Measurements from ENCODE around the gene TCEAL8. TPM values are rescaled to one million over a fixed set of nuclear protein-coding genes. Genes with fewer than 3 reads are reported as not detected.
"Not testable (repeated sequence)": the region's sequence is repeated elsewhere in the genome, so short reads cannot be mapped to it uniquely, and the experiment has no call there.

TCEAL8 gene
- total and polyA plus RNA-seq, 7 donors = 49.3 to 113 (median 90.6) TPM

DNA sequence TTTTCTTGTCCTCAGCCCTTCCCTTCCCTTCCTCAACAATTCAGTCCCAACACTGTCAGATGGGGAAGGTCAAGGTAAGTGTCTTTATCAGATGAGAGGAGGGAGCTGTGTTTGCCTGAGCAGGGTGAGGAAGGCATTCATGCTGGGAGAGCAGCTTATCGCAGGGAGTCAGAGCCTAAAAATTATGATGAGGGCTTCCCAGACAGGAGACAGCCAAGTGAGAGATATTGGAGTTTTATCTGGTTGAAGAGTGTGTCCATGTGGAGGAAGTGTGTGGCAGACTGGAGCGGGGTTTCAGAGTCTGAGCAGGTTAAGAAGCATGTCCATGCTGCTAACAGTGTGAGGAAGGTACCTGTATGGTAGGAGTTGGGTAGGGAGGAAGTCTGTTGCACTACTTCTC, 21.7 kb downstream of the TCEAL8 start:
- WGBS, 2 donors = 36 to 76% methylated on average over 2 of the region's 2 CpGs
- H3K9me3 ChIP-seq = no peaks in the 10 kb centered on the region
- no peaks in the 10 kb centered on the region for H3K27me3 ChIP-seq
- no peaks in the 10 kb centered on the region for H3K36me3 ChIP-seq
- DNase-seq = no peak
- TF ChIP-seq POLR2AphosphoS5 (IDR thresholded peaks at IDR 0.05) = no peak
- H3K27ac ChIP-seq = no peak overlapping the region
- no peak overlapping the region for H3K4me3 ChIP-seq
- H3K4me1 ChIP-seq = no peaks in the 10 kb centered on the region
- intact Hi-C loops (cut with DNase I) = no loop called here

DNA sequence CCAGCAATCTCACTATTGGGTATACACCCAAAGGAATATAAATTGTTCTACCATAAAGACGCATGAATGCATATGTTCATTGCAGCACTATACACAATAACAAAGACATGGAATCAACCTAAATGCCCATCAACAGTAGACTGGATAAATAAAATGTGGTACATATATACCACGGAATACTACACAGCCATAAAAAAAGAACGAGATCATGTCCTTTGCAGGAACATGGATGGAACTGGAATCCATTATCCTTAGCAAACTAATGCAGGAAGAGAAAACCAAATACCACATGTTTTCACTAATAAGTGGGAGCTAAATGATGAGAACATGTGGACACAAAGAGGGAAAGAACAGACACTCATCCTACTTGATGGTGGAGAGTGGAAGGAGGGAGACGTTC, 29.0 kb downstream of the TCEAL8 start:
- H3K4me3 ChIP-seq; H3K9me3 ChIP-seq; H3K27ac ChIP-seq; H3K36me3 ChIP-seq; H3K4me1 ChIP-seq; intact Hi-C loops (cut with DNase I); DNase-seq; H3K27me3 ChIP-seq: not testable (repeated sequence)
- 93 to 95% methylated on average over 4 of the region's 4 CpGs for WGBS, 2 donors

DNA sequence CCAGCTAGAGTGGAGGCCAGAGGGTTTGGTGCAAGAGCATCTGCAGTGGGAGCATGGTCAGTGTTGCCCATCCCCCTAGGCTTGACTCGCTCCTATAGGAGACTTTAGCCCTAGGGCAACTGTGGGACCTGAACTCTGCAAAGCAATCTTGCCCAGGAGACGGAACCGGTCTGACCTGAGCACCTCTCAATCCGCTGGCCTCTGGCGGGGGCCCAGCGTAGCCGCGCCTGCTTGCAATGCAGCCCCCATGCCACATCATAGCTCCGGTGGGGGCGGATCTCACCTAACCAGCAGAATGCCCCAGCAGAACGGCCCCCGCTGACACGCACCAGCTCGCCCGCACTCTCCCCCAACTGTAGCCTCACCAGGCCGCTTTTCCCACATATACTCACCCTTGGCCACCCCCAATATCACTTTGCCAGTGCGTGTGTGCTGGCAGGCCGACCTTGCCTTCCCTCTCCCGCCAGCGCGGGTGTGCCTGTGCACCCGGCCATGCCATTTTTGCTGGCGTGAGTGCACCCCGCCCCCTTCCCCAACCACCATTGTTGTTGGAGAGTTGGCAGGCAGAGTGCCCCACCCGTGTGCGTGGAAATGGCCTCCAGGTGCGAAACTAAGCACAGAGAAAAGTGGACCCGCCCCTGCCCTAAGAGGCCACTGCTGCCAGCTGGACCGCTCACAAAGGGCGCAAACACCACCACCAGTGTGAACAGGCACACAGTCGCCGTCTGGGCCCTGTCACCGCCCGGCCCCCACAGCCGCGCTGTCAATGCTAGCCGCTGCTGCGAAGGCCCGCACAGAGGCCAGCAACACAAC, 34.2 kb downstream of the TCEAL8 start:
- no peak for DNase-seq
- peak overlapping the region in 1 of 4 donors; percentile 32 for H3K4me3 ChIP-seq
- H3K36me3 ChIP-seq = no peaks in the 10 kb centered on the region
- TF ChIP-seq POLR2AphosphoS5 (IDR thresholded peaks at IDR 0.05) (no peak), EP300 (IDR thresholded peaks at IDR 0.05) (no peak), POLR2A (IDR thresholded peaks at IDR 0.05) (no peak)
- TF ChIP-seq, protein P1, sequence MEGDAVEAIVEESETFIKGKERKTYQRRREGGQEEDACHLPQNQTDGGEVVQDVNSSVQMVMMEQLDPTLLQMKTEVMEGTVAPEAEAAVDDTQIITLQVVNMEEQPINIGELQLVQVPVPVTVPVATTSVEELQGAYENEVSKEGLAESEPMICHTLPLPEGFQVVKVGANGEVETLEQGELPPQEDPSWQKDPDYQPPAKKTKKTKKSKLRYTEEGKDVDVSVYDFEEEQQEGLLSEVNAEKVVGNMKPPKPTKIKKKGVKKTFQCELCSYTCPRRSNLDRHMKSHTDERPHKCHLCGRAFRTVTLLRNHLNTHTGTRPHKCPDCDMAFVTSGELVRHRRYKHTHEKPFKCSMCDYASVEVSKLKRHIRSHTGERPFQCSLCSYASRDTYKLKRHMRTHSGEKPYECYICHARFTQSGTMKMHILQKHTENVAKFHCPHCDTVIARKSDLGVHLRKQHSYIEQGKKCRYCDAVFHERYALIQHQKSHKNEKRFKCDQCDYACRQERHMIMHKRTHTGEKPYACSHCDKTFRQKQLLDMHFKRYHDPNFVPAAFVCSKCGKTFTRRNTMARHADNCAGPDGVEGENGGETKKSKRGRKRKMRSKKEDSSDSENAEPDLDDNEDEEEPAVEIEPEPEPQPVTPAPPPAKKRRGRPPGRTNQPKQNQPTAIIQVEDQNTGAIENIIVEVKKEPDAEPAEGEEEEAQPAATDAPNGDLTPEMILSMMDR (IDR thresholded peaks at IDR 0.05) = no peak
- no peak overlapping the region for H3K27ac ChIP-seq
- H3K27me3 ChIP-seq = no peaks in the 10 kb centered on the region
- no peaks in the 10 kb centered on the region for H3K4me1 ChIP-seq
- H3K9me3 ChIP-seq = no peaks in the 10 kb centered on the region
- 67 to 85% methylated on average over 39 of the region's 39 CpGs for WGBS, 2 donors
- intact Hi-C loops (cut with DNase I) = no loop called here

DNA sequence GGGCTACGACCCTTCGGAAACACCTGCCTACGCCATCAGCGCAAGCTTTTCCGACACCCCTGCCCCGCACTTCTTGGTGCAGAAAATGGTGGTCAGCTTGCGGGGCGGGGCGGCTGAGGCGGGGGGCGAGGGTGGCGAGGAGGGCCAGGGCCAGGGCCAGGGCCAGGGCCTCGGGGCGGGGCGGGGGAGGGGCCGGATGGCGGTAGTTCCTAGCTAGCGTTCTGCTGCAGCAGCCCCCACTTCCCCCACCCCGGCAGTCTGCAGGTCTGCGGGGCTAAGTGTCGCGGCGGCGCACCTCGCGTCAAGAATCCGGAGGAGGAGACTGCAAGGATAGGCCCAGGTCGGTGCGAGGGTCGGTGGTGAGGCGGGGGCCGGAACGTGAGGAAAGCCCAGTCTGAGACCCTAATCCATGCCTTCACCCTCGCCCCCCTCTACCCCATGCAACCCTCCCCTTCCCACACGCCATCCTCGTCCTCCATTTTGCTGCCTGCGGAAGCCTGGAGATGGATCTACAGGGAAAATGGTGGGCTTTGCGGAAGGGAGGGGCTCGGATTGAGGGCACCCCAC, 39.4 kb downstream of the TCEAL8 start:
- 1 to 5% methylated on average over 39 of the region's 39 CpGs for whole genome bisulfite sequencing, 2 donors
- H3K36me3 ChIP-seq = no peaks in the 10 kb centered on the region
- no peak for TF ChIP-seq POLR2AphosphoS5 (IDR thresholded peaks at IDR 0.05)
- H3K27me3 ChIP-seq = no peaks in the 10 kb centered on the region
- peak overlapping the region; percentile 90 to 96 (median 92) for H3K27ac ChIP-seq
- intact Hi-C loops (cut with DNase I) = loop anchor here (10.0 kb wide), 2 partner anchors 119 to 409 kb away; partner anchors contain the start of genes TCEAL1 and TCEAL7
- no peaks in the 10 kb centered on the region for H3K4me1 ChIP-seq
- peak; percentile 70 for DNase-seq
- H3K4me3 ChIP-seq = peak overlapping the region; percentile 81 to 85 (median 82)
- no peaks in the 10 kb centered on the region for H3K9me3 ChIP-seq

DNA sequence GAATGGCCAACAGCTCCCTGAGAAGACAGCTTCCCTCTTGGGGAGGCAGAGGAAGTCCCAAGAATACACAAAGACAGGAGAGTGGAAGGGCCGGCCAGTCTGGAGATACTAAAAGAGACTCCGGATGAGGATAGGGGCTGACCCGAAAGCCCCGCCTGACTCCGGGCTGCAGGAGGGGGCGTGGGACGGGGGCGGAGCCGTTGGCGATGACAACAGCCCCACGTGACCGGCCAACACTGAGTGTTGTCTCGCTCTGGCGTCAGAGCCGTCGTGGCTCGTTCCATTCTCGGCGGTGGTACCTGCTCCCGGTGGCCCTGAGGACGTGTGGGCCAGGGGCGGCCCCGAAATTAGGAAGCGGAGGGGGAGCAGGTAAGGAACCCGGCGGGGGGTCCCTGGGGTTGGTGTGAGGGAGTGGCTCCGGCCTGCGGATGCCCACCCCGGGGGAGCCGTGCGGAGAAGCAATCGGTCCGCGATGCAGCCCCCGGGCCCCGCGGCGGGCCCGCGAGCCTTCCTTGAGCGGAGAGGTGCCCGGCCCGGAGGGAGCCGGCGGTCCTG, 40.0 kb downstream of the TCEAL8 start, which contains the start of gene BEX4:
Gene BEX4, plus strand, starts transcription at position 239 of the 555 bp plus-strand sequence. CDS start 1,046 bp downstream, outside the sequence.
- Histone ChIP-seq H3K4me3 (peak within 1 kb of the TSS; percentile 81 to 85 (median 82)), H3K9me3 (no peaks in the 10 kb centered on the region), H3K27me3 (no peaks in the 10 kb centered on the region), H3K36me3 (no peaks in the 10 kb centered on the region), H3K4me1 (no peaks in the 10 kb centered on the region), H3K27ac (peak within 1 kb of the TSS; percentile 90 to 96 (median 92))
- WGBS, 2 donors = 0 to 1% methylated on average over 45 of the region's 45 CpGs
- TF ChIP-seq, protein P1 (IDR thresholded peaks at IDR 0.05) = no peak
- TF ChIP-seq POLR2AphosphoS5 (IDR thresholded peaks at IDR 0.05) = peak; percentile 96 to 99 (median 98)
- no peak for TF ChIP-seq EP300 (IDR thresholded peaks at IDR 0.05)
- peak; percentile 77 to 89 for TF ChIP-seq POLR2A (IDR thresholded peaks at IDR 0.05)
- DNase-seq = peak; percentile 95
- intact Hi-C loops (cut with DNase I) = loop anchor here (10.0 kb wide), 2 partner anchors 120 to 410 kb away; partner anchors contain the start of genes TCEAL1 and TCEAL7
